Neural cell (in vitro differentiated cells): ENCODE measurements around the gene TENM3. TPM values are rescaled to one million over a fixed set of nuclear protein-coding genes. Genes with fewer than 3 reads are reported as not detected.

Source experiments
- H2AFZ ChIP-seq: fragments of 200-600, 300-800 bp; sonication (generic), shearing (Covaris generic); 2 replicates; pipeline ENCODE4 v1.6.0; 2014; ENCODE audit warnings: low read depth, mild to moderate bottlenecking, antibody characterized with exemption, low read length, moderate library complexity
- H3F3A ChIP-seq: fragments of 200-600 bp; shearing (Covaris generic); 2 replicates; pipeline ENCODE4 v1.6.1; 2016; ENCODE audit warnings: mild to moderate bottlenecking, moderate library complexity, mixed read lengths, antibody characterized with exemption, low read length; ENCODE audit not compliant: insufficient read depth, poor library complexity, severe bottlenecking
- H3K27ac ChIP-seq: fragments of 200-600, 300-800 bp; sonication (generic), shearing (Covaris generic); 2 replicates; pipeline ENCODE4 v1.5.1; 2014; ENCODE audit warnings: mild to moderate bottlenecking, low read length, moderate library complexity
- H3K27me3 ChIP-seq: fragments of 300-800, 200-600 bp; sonication (generic), shearing (Covaris generic); 2 replicates; pipeline ENCODE4 v1.6.0; 2014; ENCODE audit warnings: mild to moderate bottlenecking, low read depth, low read length, moderate library complexity; ENCODE audit not compliant: insufficient read depth
- H3K36me3 ChIP-seq: fragments of 300-800, 200-600 bp; sonication (generic), shearing (Covaris generic); 2 replicates; pipeline ENCODE4 v1.5.1; 2014; ENCODE audit warnings: mild to moderate bottlenecking, antibody characterized with exemption, low read length, moderate library complexity; ENCODE audit not compliant: insufficient read depth
- H3K4me2 ChIP-seq: fragments of 300-800, 200-600 bp; sonication (generic), shearing (Covaris generic); 2 replicates; pipeline ENCODE4 v1.6.0; 2014; ENCODE audit warnings: mild to moderate bottlenecking, low read length
- H3K4me3 ChIP-seq: fragments of 300-800, 200-600 bp; sonication (generic), shearing (Covaris generic); 2 replicates; pipeline ENCODE4 v1.5.1; 2014; ENCODE audit warnings: mild to moderate bottlenecking, low read length, moderate library complexity
- H3K79me2 ChIP-seq: fragments of 200-600 bp; shearing (Covaris generic); replicated peaks from 2 replicates; pipeline ENCODE4 v1.6.0; 2014; ENCODE audit warnings: mild to moderate bottlenecking, low read length, moderate library complexity; ENCODE audit not compliant: insufficient read depth
- H3K9ac ChIP-seq: fragments of 300-800, 200-600 bp; sonication (generic), shearing (Covaris generic); 2 replicates; pipeline ENCODE4 v1.6.1; 2016; ENCODE audit warnings: mild to moderate bottlenecking, low read length, mixed read lengths
- H3K9me2 ChIP-seq: fragments of 200-600 bp; shearing (Covaris generic); 2 replicates; pipeline ENCODE4 v1.6.1; 2016; ENCODE audit warnings: mild to moderate bottlenecking, low read length, mixed read lengths; ENCODE audit not compliant: insufficient read depth
- H3K9me3 ChIP-seq: fragments of 200-600, 300-800 bp; sonication (generic), shearing (Covaris generic); 2 replicates; pipeline ENCODE4 v1.6.1; 2016; ENCODE audit warnings: mild to moderate bottlenecking, mixed run types, low read length, moderate library complexity, mixed read lengths
- H4K20me1 ChIP-seq: fragments of 200-600 bp; shearing (Covaris generic); 2 replicates; pipeline ENCODE4 v1.6.1; 2016; ENCODE audit warnings: mild to moderate bottlenecking, mixed run types; ENCODE audit not compliant: insufficient read depth
- CTCF ChIP-seq: fragments of 450-650 bp; IDR thresholded peaks from 2 replicates; pipeline ENCODE4 v1.5.1; 2014; ENCODE audit warnings: antibody characterized with exemption, mild to moderate bottlenecking, moderate library complexity; ENCODE audit not compliant: poor library complexity, severe bottlenecking
- EP300 ChIP-seq: fragments of 450-650 bp; conservative IDR thresholded peaks from 2 replicates; pipeline ENCODE4 v1.6.1; 2014; ENCODE audit warnings: antibody characterized with exemption, mild to moderate bottlenecking, moderate library complexity; ENCODE audit not compliant: poor library complexity, severe bottlenecking
- EZH2 ChIP-seq: fragments of 200-600, 300-800 bp; shearing (Covaris generic), sonication (generic); IDR thresholded peaks from 2 replicates; pipeline ENCODE4 v1.6.1; 2014; ENCODE audit warnings: antibody characterized with exemption, low read length, borderline replicate concordance, mild to moderate bottlenecking; ENCODE audit not compliant: insufficient read depth, poor library complexity, severe bottlenecking
- MXI1 ChIP-seq: fragments of 450-650 bp; conservative IDR thresholded peaks from 2 replicates; pipeline ENCODE4 v1.6.1; 2014; ENCODE audit warnings: antibody characterized with exemption, mild to moderate bottlenecking; ENCODE audit not compliant: poor library complexity, severe bottlenecking
- POLR2AphosphoS5 ChIP-seq: IDR thresholded peaks from 2 replicates; pipeline ENCODE4 v1.6.1; 2012
- RAD21 ChIP-seq: fragments of 450-650 bp; conservative IDR thresholded peaks from 2 replicates; pipeline ENCODE4 v1.6.1; 2014; ENCODE audit warnings: antibody characterized with exemption, mild to moderate bottlenecking, moderate library complexity
- REST ChIP-seq: IDR thresholded peaks from 2 replicates; pipeline ENCODE4 v1.6.1; 2012; ENCODE audit warnings: borderline replicate concordance
- SMC3 ChIP-seq: fragments of 450-650 bp; conservative IDR thresholded peaks from 2 replicates; pipeline ENCODE4 v1.6.1; 2014; ENCODE audit warnings: antibody characterized with exemption, mild to moderate bottlenecking, moderate library complexity; ENCODE audit not compliant: poor library complexity
- polyA plus RNA-seq: library from polyadenylated mRNA; depleted of rRNA; stranded (reverse); fragments of >200 nt; gene quantifications from 2 replicates; pipeline ENCODE4 v1.2.3, GENCODE V29; 2014

Gene TENM3
- polyA plus RNA-seq, 1 donor from 2014 or later = 7.3 TPM

GRCh38 chr4:182553653-182554052, 310.5 kb downstream of the TENM3 start:
- no peak overlapping the region for H2AFZ ChIP-seq
- no peak for TF ChIP-seq CTCF
- TF ChIP-seq REST = no peak
- no peak for TF ChIP-seq EZH2
- no peak for TF ChIP-seq RAD21
- TF ChIP-seq POLR2AphosphoS5 = no peak
- TF ChIP-seq EP300 = no peak
- TF ChIP-seq MXI1 = no peak
- TF ChIP-seq SMC3 = no peak
- no peaks in the 10 kb centered on the region for H3K9me3 ChIP-seq
- no peak overlapping the region for H3K4me3 ChIP-seq
- H3K27ac ChIP-seq = no peak overlapping the region
- no peaks in the 10 kb centered on the region for H3K36me3 ChIP-seq
- H3K9ac ChIP-seq = no peak overlapping the region
- H3F3A ChIP-seq = no peaks in the 10 kb centered on the region
- no peaks in the 10 kb centered on the region for H3K79me2 ChIP-seq
- no peaks in the 10 kb centered on the region for H4K20me1 ChIP-seq
- H3K4me2 ChIP-seq = no peak overlapping the region
- H3K9me2 ChIP-seq = no peaks in the 10 kb centered on the region
- no peaks in the 10 kb centered on the region for H3K27me3 ChIP-seq

- no peak overlapping the region for H3K4me3 ChIP-seq
- no peaks in the 10 kb centered on the region for H3K9me2 ChIP-seq
- H3K4me2 ChIP-seq = no peak overlapping the region
- H3K27ac ChIP-seq = no peak overlapping the region
- TF ChIP-seq CTCF = no peak
- no peaks in the 10 kb centered on the region for H3K9me3 ChIP-seq
- no peaks in the 10 kb centered on the region for H4K20me1 ChIP-seq
- no peak overlapping the region for H3K9ac ChIP-seq
- H2AFZ ChIP-seq = no peak overlapping the region
- no peaks in the 10 kb centered on the region for H3K27me3 ChIP-seq
- H3F3A ChIP-seq = no peaks in the 10 kb centered on the region
- no peaks in the 10 kb centered on the region for H3K36me3 ChIP-seq
- H3K79me2 ChIP-seq = no peaks in the 10 kb centered on the region
These were observed 311.5 kb downstream of the TENM3 start for GRCh38 chr4:182554736-182555135.
